T47D (cell line): ENCODE measurements around the gene CRHR1.

ENCODE experiments used
- DNase-seq, 2 experiments: peaks; one replicate each; pipeline versions ENCODE4 v3.0.0 to v3.0.0-alpha.2; 2011 to 2012; ENCODE audit warnings: low read depth in 1 of 2, low spot score in 1 of 2
- JUND ChIP-seq: IDR thresholded peaks from 2 replicates; pipeline ENCODE4 v1.6.1; 2012; ENCODE audit warnings: low read depth
- in situ Hi-C: cut with HindIII; loops from 2 replicates; pipeline ENCODE4 v1.10.0; 2016; ENCODE audit warnings: low sequenced_read_pairs, low pct_unique_long_range_greater_than_20kb

Gene CRHR1

DNA sequence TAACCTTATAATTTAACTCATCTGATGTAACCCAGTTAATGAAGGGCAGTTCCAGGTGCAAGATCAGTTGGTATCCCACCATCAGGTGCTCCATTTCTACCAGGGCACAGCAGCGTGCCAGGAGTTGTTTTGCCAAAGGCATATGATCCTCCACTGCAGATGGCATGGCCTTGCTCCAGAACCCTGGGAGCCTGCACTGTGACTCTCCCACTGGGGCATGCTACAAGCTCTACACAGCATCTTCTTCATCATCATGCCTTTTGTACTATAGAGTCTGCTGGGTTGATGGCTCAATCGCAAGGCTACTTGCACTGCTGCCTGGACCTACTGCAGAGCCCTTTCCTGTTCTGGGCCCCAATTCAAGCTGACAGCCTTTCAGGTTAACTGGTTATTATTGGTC lies 98.9 kb downstream of the CRHR1 start:
- in situ Hi-C loops = no loop called here
- no peak for DNase-seq
- TF ChIP-seq JUND = no peak
